A673 (cell line): ENCODE measurements around the gene SYT9.

ENCODE experiments used
- EZH2 ChIP-seq: fragments of 200-600 bp; sonication (generic); IDR thresholded peaks from 2 replicates; pipeline ENCODE4 v1.6.1; 2017; ENCODE audit warnings: borderline replicate concordance, low read depth, mild to moderate bottlenecking, mixed read lengths, antibody characterized with exemption, low read length; ENCODE audit not compliant: poor library complexity, severe bottlenecking
- TF ChIP-seq, protein P1 (sequence below): fragments of 300-800, 200-600 bp; sonication (generic); conservative IDR thresholded peaks from 2 replicates; pipeline ENCODE4 v1.5.1; 2017; ENCODE audit warnings: low read depth, mild to moderate bottlenecking, antibody characterized with exemption, low read length, moderate library complexity, mixed read lengths

DNA sequence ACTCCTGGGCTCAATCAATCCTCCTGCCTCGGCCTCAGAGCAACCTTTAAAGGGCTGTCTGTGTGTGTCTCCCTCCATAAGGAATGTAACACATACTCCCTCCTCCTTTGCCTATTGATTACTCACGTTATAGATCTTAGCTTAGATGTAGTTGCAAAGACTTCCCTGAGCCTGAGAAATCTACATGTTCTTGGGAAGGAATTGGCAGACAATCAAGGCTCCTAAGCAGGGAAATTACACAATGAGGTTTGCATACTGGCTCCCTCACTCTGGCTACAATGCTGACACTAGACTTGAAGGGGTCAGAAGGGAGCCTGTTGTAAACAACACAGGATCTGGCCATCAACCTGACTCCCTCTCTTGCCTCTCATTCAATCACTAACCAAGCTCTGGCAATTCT lies 228.4 kb downstream of the SYT9 start:
- TF ChIP-seq, protein P1, sequence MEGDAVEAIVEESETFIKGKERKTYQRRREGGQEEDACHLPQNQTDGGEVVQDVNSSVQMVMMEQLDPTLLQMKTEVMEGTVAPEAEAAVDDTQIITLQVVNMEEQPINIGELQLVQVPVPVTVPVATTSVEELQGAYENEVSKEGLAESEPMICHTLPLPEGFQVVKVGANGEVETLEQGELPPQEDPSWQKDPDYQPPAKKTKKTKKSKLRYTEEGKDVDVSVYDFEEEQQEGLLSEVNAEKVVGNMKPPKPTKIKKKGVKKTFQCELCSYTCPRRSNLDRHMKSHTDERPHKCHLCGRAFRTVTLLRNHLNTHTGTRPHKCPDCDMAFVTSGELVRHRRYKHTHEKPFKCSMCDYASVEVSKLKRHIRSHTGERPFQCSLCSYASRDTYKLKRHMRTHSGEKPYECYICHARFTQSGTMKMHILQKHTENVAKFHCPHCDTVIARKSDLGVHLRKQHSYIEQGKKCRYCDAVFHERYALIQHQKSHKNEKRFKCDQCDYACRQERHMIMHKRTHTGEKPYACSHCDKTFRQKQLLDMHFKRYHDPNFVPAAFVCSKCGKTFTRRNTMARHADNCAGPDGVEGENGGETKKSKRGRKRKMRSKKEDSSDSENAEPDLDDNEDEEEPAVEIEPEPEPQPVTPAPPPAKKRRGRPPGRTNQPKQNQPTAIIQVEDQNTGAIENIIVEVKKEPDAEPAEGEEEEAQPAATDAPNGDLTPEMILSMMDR: no peak
- no peak for TF ChIP-seq EZH2
